GM11168 (cell line): ENCODE results near the gene P4HB.

ENCODE experiments used
- in situ Hi-C: fragments of 300-500 bp; cut with MboI; formaldehyde crosslinking; loops from one replicate; pipeline ENCODE4 v1.12.0; 2022; ENCODE audit warnings: low sequenced_read_pairs; ENCODE audit not compliant: unreplicated experiment

The P4HB gene

DNA sequence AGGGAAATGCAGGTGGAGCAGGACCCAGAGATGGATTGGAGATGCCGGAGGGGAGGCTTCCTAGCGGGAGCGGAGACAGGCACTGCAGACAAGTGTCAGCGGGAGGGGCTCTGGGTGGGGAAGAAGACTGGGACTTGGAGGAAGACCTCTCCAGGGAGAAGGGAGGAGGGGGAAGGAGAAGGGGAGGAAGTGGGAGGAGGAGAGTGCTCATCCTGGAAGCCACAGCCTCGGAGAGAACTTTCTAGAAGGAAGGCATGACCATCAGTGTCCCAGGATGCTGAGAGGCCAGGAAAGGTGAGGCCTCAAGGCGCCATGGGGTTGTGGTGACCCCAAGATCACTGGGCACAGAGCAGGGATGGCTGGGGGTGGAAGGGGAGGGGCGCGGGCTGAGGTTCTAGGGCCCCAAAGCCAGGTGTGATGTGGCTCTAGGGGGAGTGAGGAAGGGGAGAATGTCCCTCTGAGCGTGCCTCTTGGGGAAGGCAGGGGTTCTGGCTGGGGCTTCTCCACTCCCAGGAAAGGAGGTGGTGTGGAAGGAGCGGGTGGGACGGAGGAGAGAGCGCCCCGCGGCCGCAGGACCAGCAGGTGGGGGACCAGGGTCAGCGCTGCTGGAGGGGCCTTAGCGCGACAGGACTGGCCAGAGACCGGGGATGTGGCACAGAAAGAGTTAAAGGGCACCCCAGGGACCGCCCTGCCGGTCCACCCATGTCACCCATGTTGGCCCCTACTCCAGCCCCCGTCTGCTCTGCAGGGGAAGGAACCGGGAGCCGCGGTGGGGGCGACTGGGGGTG is 57.3 kb downstream of the P4HB start:
- in situ Hi-C loops = no loop called here

DNA sequence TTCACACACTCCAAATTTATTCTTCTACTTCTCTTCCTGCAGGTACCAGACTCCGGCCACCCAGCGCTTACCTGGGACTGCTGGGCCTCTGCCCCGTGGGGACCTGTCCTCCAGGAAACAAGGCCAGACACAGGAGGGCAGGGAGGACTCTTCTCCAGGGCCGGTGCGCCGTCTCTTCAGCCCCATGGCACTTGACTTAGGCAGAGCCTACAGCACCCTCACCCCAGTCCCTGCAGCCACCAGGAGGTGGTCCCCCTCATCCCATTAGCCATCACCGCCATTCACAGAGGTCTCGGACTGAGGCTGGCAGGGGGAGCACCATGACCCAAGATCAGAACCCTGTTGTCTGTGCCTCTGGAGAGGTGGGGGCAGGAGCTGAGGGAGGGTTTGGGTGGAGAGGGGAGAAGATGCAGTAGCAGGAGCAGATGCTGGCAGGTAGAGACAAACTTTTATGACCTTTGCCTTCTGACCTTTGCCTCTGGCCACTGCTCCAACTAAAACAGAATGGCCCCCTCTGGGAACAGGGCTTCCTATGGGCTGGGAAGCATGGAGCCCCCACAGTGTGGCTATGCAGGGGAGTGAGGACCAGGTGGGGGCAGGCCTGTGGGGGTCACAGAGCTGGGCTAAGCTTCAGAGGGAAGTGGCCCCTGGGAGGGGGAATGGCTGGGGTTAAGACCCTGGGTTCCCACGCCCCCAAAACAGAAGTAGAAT is 58.1 kb downstream of the P4HB start:
- in situ Hi-C loops = no loop called here

DNA sequence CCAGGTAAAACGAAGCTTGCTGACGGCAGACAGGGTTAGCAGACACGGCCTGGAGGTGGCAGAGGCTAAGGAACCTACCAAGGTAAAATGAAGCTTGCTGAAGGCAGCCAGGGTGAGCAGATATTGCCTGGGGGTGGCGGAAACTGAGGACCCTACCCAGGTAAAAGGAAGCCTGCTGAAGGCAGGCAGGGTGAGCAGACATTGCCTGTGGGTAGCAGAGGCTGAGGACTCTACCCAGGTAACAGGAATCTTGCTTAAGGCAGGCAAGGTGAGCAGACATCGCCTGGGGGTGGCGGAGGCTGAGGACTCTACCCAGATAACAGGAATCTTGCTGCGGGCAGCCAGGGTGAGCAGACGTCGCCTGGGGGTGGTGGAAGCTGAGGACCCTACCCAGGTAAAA is 59.0 kb downstream of the P4HB start:
- in situ Hi-C loops = no loop called here

DNA sequence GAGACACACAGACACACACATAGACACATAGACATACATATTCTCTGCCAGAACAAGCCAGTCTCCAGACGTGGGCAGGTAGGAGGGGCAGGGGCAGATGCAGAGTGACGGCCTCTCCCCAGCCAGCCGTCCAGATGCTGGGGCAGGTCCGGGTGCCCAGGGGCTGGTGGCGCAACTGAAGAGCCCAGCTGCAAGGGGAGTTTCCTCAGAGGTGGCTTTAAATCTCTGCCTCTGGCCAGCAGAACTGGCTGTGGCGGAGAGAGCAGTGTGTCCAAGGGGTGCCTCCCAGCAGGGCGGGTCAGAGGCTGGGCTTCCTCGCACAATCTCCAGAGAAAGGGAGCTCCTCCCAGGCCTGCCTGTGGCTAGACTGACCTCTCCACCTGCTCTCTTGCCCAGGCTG is 65.8 kb downstream of the P4HB start:
- in situ Hi-C loops = no loop called here

DNA sequence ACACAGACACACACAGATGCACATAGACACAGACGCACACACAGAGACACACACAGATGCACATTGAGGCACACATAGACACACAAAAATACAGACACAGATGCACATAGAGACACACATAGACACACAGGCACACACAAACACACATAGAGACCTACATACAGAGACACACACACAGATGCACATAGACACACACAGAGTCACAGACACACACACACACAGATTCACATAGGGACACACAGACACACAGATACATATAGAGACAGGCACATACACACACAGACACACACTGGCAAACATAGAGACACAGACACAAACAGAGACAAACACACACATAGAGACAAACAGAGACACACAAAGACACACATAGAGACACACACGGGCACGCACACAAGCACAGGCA is 66.3 kb downstream of the P4HB start:
- in situ Hi-C loops = no loop called here
